Vagina (tissue), 2 donors: ENCODE measurements around the gene PSD.

Experiments used
- POLR2A ChIP-seq, 2 donors: fragments of 450-650 bp; IDR thresholded peaks; one replicate each; pipeline ENCODE4 v1.6.1; 2017; ENCODE audit warnings: antibody characterized with exemption in 2 of 2, mild to moderate bottlenecking in 2 of 2, moderate library complexity in 2 of 2
- TF ChIP-seq, protein P1 (sequence below), 3 experiments: fragments of 450-650 bp in 2 of 3; fragments of 200-600 bp in 1 of 3; sonication (generic) in 1 of 3; IDR thresholded peaks; one replicate each; pipeline ENCODE4 v1.5.1; 2017 to 2019; ENCODE audit warnings: antibody characterized with exemption in 3 of 3, mild to moderate bottlenecking in 2 of 3, moderate library complexity in 2 of 3

DNA sequence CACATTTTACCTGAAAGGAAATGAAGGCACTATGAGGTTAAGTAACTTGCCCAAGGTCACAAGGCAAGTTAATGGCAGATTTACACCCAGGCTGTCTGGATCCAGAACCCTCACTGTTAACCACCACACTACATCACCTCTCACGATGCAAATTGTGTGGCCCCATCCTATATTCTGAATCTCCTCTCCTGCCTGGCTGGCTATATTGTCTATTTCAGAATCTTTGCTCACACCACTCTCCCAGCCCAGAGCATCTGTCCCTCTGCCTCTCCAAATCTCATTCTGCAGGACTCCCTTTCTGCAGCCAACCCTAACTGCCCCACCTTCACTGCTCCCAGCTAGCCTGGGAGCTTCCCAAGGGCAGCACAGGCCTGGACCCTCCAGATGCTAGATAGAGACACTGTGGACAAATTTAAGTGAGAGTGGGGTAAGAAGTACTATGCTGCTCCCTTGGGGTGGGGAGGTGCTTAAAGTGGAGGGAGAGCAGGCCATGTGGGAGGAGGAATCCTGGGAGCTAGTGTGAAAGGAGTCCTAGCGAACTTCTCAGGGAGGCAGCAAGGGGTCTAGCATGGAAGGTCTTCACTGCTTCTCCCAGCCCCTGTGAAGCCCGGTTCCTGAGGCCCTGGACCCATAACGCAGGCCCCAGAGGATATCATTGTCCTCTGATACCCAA lies 13.0 kb upstream of the PSD start:
- TF ChIP-seq, protein P1, sequence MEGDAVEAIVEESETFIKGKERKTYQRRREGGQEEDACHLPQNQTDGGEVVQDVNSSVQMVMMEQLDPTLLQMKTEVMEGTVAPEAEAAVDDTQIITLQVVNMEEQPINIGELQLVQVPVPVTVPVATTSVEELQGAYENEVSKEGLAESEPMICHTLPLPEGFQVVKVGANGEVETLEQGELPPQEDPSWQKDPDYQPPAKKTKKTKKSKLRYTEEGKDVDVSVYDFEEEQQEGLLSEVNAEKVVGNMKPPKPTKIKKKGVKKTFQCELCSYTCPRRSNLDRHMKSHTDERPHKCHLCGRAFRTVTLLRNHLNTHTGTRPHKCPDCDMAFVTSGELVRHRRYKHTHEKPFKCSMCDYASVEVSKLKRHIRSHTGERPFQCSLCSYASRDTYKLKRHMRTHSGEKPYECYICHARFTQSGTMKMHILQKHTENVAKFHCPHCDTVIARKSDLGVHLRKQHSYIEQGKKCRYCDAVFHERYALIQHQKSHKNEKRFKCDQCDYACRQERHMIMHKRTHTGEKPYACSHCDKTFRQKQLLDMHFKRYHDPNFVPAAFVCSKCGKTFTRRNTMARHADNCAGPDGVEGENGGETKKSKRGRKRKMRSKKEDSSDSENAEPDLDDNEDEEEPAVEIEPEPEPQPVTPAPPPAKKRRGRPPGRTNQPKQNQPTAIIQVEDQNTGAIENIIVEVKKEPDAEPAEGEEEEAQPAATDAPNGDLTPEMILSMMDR (IDR thresholded peaks at IDR 0.05): no peak
- no peak for TF ChIP-seq POLR2A (IDR thresholded peaks at IDR 0.05)
